HG03442 (cell line): Measurements from ENCODE around the gene CACNA2D4.

ENCODE experiments used
- ATAC-seq: cut with Tn5 transposase; IDR thresholded peaks from one replicate; pipeline ENCODE4 v1.9.1; 2021; ENCODE audit warnings: mild to moderate bottlenecking, moderate library complexity; ENCODE audit not compliant: unreplicated experiment

The CACNA2D4 gene

GRCh38 chr12:1935242-1935641 is 16.8 kb upstream of the CACNA2D4 start:
- ATAC-seq = no peak

- ATAC-seq = no peak
Observed at GRCh38 chr12:1934831-1935230, 16.4 kb upstream of the CACNA2D4 start.

DNA sequence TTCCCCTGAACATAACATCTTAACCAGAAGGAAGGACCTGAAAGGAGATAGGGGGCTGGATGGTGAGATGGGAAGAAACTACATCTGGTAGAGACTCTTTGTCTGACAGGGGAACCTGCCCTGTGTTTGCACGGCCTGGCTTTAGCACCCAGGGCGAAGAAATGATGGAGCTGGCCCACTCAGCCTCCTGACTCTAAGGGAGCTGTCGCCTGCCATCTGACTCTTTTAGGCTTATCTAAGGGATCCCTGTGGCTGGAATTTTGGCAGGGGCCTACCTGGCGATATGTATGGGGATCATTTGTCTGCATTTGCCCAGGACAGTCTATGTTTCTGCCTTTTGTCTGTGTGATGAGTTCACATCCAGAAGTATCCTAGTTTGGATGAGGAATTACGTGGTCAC is 15.6 kb upstream of the CACNA2D4 start:
- no peak for ATAC-seq

- peak; percentile 48 for ATAC-seq
Observed at GRCh38 chr12:1933342-1934051, 15.0 kb upstream of the CACNA2D4 start.

DNA sequence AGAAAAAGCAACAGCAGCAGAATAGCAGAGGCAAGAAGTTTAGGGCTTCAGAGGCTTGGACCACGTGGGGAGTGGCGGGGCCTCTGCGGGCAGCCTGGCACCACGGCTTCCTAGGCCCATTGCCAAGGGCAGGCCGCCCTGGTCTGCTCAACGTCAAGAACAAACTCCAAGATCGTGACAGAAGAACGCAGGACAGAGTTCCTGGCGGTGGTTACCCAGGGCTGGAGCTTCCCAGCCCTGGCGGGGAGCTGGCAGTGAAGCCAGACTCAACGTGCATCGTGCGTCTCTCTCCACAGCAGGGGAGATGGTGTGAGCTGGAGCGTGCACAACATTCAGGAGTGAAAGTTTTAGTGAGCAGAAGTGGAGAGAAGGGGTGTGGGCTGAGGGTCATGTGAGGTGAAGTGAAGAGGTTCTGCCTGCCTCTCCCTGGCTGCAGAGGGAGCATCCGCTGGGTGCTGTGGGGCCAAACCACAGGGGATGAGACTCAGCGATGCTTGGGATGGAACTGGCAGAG is 13.9 kb upstream of the CACNA2D4 start:
- no peak for ATAC-seq

GRCh38 chr12:1931642-1932041 is 13.2 kb upstream of the CACNA2D4 start:
- no peak for ATAC-seq

GRCh38 chr12:1930803-1931597 is 12.5 kb upstream of the CACNA2D4 start:
- ATAC-seq = no peak

DNA sequence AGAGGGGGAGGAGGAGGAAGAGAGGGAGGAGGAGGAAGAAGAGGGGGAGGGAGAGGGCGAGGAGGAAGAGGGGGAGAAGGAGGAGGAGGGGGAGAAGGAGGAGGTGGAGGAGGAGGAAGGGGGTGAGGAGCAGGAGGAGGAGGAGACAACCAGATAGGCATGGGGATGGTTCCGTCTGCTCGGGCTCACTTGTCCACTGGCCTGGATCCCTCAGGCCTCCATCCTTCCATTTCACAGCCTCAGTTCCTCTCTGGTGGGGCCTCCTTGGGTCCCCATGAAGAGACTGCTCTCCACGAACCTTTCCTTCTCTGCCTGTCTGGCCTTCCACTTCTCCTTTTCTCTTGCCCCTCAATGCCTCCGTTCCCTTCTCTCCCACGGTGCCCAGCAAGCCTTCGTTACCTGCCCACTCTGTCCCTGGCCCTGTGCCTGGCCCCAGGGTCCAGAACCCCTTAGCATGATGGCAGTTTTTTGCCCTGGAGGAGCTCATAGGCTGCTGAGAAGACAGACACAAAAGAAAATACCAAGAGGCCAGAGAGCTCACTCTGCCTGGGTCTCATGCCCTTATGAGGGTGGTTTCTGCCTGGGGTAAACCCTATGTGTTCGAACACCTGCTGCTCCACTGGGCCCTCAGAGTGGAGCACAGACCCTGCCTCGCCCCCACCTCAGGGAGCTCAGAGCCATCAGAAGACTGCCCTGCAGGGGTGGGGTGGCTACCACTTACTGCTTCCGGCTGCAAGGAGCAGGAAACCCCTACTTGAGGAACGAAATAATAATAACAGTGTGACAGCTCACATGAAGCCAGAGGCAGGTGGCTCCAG is 11.7 kb upstream of the CACNA2D4 start:
- no peak for ATAC-seq

GRCh38 chr12:1929241-1929984 is 11.0 kb upstream of the CACNA2D4 start:
- no peak for ATAC-seq

DNA sequence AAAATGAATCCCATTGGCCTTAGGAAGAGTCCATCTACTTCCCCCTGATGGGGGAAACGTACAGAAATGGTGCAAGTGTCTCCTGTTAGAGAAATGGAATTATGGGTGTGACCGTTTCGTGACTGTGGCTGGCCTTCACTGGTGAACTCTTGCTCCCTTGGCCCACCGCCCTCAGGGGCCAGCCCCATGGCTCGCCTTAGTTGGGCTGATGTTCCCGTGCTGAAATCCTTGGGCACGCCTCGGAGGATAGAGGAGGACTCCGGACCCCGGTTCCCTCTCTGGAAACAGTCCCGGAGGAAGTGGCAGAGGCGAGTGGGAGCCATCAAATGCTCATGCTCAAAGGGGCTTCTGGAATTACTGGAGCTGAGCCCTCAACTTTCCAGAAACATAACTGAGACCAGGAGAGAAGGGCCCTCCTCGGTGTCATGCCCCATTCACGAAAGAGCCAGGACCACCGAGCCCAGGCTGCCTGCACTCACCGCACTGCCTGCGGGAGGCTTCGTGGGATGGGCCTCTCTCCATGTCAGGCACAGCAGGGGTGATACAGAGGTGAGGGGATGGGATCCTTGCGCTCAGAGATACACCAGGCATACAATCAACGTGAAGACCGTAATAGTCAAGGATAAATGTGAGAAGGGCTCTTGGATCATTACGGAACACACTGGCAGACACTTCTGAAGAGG is 10.1 kb upstream of the CACNA2D4 start:
- no peak for ATAC-seq

- ATAC-seq = no peak
Observed at GRCh38 chr12:1927751-1928351, 9.4 kb upstream of the CACNA2D4 start.

- no peak for ATAC-seq
Observed at GRCh38 chr12:1927051-1927680, 8.7 kb upstream of the CACNA2D4 start.

DNA sequence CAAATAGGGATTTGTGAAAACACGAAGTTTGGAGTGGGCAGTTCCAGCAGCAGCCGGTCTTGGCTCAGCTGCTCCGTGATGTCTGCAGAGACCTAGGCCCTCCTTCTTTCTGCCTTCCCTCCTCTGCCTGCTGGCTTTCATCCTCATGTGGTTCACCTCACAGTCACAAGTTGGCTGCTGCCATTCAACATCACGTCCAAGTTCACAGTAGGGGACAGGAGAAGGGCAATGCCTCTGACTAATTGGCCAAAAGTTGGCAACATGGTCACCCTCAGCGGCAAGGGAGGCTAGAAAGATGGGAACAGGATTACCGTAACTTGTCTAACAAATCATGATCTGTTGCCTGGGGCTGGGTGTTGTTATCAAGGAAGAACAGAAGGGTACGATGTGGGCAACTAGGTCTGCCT is 7.8 kb upstream of the CACNA2D4 start:
- no peak for ATAC-seq

GRCh38 chr12:1925684-1926006 is 7.2 kb upstream of the CACNA2D4 start:
- no peak for ATAC-seq

DNA sequence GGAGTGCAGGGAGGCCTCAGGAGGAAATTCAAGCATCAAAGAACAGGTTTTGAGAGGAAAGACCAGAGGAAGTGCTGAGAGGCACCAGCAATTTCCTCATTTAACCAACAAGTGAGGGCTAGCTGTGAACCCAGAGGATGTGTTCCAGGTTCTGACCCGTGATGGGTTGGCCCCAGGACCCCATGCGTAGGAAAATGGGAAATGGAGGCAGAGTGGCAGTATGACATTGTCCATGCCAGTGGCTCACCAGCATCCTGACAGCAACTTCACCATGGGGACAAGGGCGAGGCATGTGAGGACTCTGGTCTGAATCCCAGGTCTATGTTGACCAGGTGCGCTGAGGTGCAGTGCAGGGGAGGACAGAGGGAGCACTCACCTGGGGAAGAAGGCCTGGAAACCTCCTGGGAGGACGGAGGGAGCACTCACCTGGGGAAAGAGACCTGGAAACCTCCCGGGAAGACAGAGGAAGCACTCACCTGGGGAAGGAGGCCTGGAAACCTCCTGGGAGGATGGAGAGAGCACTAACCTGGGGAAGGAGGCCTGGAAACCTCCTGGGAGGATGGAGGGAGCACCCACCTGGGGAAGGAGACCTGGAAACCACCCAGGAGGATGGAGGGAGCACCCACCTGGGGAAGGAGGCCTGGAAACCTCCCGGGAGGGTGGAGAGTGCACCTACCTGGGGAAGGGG is 6.7 kb upstream of the CACNA2D4 start:
- ATAC-seq = no peak

- no peak for ATAC-seq
Observed at GRCh38 chr12:1922985-1923384, 4.5 kb upstream of the CACNA2D4 start.

DNA sequence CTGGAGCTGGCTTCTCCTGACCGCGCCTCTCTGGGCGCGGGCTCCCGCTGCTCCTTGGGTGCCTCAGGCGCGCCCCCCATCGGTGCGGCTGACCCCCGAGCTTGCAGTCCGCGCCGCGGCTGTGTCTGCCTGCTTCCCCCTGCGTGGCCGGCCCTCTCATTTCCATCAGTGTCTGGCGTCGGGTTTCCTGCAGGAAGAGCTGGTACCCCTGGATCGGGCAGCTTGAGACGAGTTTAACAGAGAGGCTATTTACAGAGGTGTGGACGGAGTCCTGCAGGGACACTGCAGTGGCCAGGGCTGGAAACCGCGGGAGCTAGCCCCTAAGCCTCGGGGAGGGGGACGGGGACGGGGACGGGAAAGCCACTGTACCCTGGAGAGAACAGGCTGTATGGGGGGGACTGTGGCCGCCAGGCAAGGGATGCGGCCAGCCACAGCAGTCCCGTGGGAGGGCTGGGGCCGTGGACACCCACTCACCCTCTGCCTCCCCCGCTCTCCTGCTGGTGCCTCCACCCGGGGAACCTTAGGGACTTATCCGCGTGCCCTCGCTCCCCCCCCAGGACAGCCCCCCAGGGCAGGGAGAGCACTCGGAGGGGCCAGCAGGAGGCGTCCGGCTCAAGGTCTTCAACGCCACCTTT is 3.7 kb upstream of the CACNA2D4 start:
- ATAC-seq = no peak

DNA sequence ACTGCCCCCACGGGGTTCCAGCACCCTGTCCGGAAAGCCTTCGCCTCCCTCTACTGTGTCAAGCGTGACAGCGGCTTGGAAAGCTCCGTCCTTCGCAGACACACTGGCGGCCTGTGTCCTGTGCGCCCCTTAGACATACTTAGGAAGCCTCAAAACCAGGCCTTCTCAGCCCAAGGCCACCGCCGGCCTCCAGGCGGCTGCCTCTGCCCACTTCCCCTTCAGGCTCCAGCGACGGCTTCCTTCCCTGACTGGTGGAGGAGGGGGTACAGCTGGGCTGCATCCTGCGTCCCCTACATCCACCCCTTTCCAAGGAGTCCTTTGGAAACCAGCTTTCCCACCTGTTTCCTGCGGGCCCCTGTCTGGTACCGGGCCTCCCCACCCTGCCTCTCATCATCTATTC is 2.5 kb upstream of the CACNA2D4 start:
- no peak for ATAC-seq
